Upper lobe of left lung (tissue), 4 donors: ENCODE data around the gene ZNF681.

ENCODE experiments used
- CTCF ChIP-seq, 6 experiments: fragments of 450-650 bp in 4 of 6; fragments of 200-600 bp in 2 of 6; sonication (generic) in 2 of 6; IDR thresholded peaks; one replicate each; pipeline ENCODE4 v1.5.1; 2016 to 2019; ENCODE audit warnings: antibody characterized with exemption in 6 of 6
- POLR2A ChIP-seq, 4 donors: fragments of 450-650 bp; IDR thresholded peaks; one replicate each; pipeline ENCODE4 v1.5.1; 2016 to 2017; ENCODE audit warnings: antibody characterized with exemption in 4 of 4, mild to moderate bottlenecking in 2 of 4
- POLR2AphosphoS5 ChIP-seq, 2 donors: sonication (generic); formaldehyde crosslinking; IDR thresholded peaks; one replicate each; pipeline ENCODE4 v1.5.1; 2017; ENCODE audit warnings: antibody characterized with exemption in 2 of 2

- no peak for TF ChIP-seq CTCF (IDR thresholded peaks at IDR 0.05)
- TF ChIP-seq POLR2AphosphoS5 (IDR thresholded peaks at IDR 0.05): no peak
- TF ChIP-seq POLR2A (IDR thresholded peaks at IDR 0.05): no peak
These were observed 41.6 kb upstream of the ZNF681 start for GRCh38 chr19:23800271-23800670.
